GM19099 (cell line): ENCODE measurements around the gene SLC16A11.

Source experiments
- POLR2A ChIP-seq: IDR thresholded peaks from 3 replicates; pipeline ENCODE4 v1.6.1; 2011; ENCODE audit warnings: low read depth; ENCODE audit not compliant: insufficient read length; ENCODE audit errors: extremely low read depth

SLC16A11 gene

DNA sequence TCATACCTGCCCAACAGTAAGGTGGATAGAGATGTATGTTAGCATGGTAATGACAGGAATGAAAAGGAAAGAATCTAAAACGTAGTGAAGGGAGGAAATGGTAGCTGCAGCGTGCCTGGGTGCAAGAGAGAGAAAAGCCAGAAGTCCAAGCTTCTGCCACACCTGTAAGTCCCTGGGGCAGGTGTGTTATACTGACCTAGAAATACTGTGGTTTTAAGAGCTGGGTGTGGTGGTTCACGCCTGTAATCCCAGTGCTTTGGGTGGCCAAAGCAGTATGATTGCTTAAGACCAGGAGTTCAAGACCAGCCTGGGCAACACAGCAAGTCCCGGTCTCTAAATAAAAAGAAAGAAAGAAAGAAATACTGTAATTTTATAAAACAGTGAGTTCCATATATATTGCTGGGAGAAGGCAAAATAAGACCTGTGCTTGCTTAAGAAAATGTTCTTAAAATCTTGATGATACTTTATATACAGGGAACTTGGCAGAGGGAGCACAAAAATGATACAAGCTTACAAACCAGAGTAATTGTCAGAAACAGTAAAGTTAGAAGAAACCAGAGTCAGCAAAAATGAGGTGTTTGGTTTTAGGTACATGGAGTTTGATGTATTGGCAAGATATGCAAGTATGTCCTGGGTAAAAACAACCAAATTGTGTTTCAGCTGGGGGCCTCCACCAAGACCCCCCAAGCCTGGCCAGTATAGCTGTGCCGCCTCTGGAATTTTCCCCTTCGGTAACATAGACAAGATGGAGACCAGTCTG, 41.4 kb downstream of the SLC16A11 start:
- TF ChIP-seq POLR2A, result no peak

DNA sequence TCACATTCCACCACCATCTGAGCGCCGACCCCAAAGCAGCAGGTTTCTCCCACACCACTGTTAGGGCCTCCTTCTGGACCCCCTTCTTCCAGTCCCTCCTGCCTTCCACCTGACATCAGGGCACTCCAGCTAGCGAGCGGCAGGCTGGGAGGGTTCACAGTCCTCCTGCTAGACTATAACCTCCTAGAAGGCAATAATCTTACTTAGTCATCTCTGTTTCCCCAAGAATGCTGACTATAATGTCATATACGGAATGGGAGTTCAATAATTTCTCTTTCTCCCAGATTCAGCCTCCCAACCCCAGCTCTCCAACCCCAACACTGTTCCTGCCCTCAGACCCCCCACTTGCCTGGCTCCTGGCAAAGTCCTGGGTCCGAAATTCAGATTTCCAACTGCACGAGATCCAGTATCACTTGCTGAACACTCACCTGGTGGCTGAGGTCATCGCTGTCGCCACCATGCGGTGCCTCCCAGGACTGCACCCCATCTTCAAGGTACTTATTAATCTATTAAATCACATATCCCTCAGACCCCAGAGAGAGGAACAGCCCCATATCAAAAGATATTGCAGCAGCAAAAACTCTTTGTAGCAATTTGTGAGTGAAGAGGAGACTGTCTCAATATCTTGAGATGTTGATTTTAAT, 42.5 kb downstream of the SLC16A11 start:
- no peak for TF ChIP-seq POLR2A

GRCh38 chr17:6998855-6999508, 44.9 kb downstream of the SLC16A11 start:
- no peak for TF ChIP-seq POLR2A

DNA sequence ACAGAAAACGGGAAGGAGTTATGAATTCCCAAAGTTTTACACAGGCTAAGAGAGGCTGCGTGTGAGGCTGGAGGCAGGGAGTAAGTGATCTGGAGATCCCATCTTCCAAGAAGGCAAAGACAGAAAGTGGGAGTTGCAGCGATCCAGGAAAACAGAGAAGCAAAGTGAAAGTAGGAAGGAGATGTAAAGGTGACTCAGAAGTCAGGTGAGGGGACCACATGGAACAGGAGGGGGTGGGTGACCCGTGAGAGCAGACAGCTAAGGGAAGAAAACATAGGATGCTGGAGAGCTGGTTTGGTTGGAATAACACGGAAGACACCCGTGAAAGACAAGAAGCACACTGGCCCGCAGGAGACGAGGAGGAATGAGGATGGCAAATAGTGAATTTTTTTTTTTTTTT, 46.7 kb downstream of the SLC16A11 start:
- no peak for TF ChIP-seq POLR2A

- TF ChIP-seq POLR2A, result no peak
These were observed 47.5 kb downstream of the SLC16A11 start for GRCh38 chr17:6996256-6997011.

GRCh38 chr17:6995500-6996255, 48.2 kb downstream of the SLC16A11 start, which contains the start of gene ALOX12:
Gene ALOX12 (plus strand): TSS chr17:6996049. CDS start chr17:6996118, 69 bp downstream.
- no peak for TF ChIP-seq POLR2A

DNA sequence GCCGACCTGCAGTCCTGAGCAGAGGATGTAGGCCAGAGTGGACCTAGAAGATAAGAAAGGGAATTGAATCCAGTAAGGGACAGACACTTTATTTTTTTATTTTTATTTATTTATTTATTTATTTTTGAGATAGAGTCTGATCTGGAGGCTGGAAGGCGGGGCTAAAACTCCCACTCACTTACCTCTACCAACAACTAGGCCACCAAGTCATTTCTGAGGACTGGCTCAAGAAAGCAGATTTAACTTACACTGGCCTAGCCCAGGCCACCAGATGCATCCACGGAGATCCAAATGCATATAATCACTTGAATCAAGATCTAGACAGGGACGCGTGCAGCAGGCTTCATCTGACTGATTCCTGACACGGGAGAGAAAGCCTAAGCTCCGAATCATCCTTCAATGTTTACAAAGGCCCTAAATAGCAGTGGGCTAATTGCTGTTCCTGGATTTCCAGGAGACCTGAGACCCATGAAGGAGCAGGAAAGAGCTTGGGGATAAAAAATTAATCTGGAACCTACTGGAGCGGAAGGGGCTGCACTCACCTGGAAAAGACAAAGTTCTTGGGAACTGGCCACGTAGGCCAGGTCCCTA, 49.1 kb downstream of the SLC16A11 start:
- no peak for TF ChIP-seq POLR2A

DNA sequence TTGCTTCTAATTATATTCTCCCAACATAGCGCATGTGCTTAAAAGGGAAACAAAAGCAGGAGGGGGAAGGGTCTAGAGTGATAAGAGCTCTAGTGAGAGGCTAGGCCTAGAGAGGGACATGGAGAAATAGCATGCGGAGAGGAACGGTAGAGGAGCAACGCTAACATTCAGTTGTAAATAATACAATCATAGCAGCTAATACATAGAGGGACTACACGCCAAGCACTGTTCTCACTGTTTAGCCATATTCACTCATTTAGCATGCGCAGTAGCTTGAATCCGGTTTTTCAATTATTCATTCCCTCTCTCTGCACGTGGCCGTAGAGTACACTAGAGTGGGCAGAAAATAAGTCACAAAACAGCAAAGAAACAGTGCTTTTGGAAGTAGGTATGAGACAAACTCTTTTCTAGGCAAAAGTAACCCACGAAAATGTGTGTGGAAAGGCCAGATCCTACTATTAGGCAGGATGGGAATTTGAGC, 49.7 kb downstream of the SLC16A11 start:
- TF ChIP-seq POLR2A, result no peak
